HuH-7.5 (cell line): Measurements from ENCODE around the gene ANXA8L1.
"Not testable (repeated sequence)": the region's sequence is repeated elsewhere in the genome, so short reads cannot be mapped to it uniquely, and the experiment has no call there.

ENCODE experiments used
- DNase-seq: peaks from one replicate; pipeline ENCODE4 v3.0.0; 2011; ENCODE audit warnings: low spot score

ANXA8L1 gene

DNA sequence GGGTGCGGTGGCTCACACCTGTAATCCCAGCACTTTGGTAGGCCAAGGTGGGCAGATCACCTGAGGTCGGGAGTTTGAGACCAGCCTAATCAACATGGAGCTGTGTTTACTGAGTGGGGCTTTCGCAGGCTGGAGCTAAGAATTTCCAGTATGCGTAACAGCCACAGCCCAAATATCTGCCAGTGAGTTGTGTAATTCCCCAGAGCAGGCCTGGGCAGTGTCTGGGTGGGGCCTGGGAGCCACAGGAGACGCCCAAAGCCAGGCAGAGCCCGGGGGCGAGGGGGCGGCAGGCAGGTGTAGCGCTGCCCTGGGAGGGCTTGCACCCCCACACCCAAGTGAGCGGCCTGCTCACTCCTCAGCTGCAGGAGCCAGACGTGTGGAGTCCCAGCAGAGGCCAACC is at the start of gene ANXA8L1:
TSS of gene ANXA8L1 (plus strand) at position 371 of the 400 bp plus-strand sequence. CDS start 76 bp downstream, outside the sequence.
- DNase-seq = not testable (repeated sequence)

GRCh38 chr10:46326066-46326465 is 49.5 kb upstream of the ANXA8L1 start:
- no peak for DNase-seq

GRCh38 chr10:46326971-46327370 is 48.6 kb upstream of the ANXA8L1 start:
- DNase-seq = no peak

DNA sequence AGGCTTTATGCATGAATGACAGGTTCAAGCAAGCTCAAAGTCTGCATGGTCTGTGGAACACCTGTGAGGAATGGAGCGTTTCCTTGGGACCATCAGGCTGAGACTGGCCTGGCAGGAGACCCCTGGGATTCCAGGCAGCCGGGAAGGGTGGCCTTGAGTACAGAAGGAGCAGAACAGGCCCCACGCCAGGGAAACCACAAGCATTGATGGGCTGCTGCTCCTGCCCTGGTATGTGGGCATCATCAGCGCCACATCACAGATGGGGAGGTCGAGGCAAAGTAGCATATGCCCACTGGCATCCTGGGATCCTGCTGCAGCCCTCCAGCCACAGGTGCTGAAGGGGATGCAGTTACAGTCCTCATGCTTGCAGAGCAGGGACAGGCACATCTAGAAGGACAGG is 47.9 kb upstream of the ANXA8L1 start:
- DNase-seq = no peak

DNA sequence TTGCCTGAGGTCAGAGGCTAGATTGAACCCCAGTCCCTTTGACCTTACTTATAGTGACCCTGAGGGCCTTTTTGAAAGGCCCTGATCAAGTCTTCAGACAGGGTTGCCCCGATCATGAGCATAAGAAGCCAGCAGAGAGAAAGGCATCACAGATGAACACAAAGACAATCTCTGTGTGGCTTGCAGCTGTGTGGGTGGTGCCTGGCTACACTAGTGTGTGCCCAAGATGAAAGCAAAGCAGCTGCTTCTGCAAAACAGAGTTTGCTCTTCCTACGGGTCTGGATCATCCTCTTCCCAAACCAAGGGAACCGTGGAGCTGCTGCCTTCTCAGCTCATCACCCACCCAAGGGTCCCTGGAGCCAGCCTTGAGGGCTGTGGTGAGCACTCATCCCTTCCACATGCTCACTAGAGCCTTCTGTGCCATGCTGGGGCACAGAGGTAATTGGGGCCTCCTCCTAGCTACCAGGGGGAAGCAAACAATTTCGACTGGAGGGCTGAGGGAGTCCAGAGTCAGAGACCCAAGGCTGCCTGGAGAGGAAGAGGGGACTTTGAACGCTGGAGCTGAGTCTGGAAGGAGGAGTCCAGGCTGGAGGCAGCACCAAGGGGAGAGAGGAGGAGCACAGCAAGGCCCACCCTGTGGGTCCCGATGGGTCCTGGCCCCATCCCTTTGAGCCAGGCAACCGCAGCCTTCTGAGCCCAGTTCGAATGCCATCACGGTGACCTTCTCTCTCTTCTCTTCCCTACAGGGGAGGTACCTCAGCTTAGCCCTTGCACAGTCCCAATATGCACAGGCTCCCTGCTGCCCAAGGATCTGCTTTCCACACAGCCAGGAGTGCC is 46.5 kb upstream of the ANXA8L1 start:
- no peak for DNase-seq

- DNase-seq = no peak
Measured at GRCh38 chr10:46329690-46330016, 45.9 kb upstream of the ANXA8L1 start.

DNA sequence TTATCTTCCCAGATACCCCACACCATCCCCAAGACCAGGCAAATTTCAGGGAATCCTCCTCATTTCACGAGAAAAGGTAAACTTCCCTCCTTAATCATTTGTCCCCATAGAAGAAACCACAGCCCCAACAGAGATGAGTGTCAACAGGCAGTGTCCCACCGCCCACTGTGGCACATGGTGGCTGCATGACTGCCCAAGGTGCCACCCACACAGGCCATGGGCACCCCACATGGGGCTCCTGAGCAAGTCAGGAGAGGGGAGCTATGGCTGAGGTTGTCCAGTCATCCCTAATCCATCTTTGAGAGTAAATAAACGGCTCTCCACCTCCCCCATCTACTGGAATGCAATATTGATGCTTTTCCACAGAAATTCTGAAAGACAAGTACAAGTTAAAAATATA is 44.7 kb upstream of the ANXA8L1 start:
- no peak for DNase-seq

DNA sequence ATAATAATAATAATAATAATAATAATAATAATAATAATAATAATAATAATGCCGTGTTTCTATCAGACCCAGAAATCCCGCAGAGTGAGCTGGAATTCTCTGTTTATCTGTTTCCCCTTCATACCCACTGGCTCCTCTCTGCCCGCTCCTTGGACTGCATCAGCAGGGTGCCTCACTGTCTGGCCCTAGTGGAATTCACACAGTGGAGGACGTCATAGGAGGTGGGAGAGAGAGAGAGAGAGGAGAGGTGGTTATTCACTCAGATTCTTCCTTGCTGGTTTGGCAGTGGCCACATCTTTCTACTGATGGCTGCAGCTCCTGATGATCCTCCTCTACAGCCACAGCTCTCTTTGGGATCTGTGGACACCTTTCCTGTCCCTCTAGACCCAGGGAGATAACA is 10.1 kb upstream of the ANXA8L1 start:
- not testable (repeated sequence) for DNase-seq

DNA sequence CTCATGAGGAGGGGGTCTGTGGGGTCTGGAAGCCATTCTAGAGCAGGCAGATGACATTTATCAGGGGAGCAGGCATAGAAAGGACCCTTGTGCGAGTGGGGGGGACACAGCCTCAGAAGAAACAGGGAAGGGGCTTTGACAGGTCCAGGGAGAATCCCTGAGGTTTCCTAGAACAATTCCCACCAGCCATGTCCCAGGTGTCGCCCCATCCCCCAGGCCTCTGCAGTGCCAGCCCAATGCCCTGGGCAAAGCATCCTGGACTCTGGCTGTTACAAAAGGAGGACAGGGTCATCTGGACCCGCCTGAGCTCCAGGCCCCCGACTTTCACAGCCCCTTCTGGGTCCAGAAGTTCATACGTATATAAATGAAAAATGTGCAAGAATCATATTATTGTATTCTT is 8.4 kb upstream of the ANXA8L1 start:
- DNase-seq = not testable (repeated sequence)

- DNase-seq = not testable (repeated sequence)
Measured at GRCh38 chr10:46367666-46368240, 7.8 kb upstream of the ANXA8L1 start.

DNA sequence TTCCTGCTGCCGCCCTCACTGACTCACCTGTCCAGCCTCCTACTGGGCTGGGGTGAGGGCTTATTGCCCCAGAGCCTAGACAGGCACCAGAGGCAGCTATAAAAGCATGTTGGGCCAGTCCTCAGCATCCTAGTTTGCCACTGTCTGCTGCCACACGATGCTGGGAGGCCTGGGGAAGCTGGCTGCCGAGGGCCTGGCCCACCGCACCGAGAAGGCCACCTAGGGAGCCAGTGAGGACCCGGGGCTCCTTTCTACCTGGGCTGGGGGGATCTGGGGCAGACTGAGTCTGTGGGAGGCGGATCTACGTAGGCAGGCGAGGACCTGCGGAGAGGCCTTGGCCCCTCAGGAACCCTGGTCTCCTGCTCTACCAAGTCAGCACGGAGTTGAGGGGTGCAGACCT is 6.6 kb upstream of the ANXA8L1 start:
- not testable (repeated sequence) for DNase-seq

DNA sequence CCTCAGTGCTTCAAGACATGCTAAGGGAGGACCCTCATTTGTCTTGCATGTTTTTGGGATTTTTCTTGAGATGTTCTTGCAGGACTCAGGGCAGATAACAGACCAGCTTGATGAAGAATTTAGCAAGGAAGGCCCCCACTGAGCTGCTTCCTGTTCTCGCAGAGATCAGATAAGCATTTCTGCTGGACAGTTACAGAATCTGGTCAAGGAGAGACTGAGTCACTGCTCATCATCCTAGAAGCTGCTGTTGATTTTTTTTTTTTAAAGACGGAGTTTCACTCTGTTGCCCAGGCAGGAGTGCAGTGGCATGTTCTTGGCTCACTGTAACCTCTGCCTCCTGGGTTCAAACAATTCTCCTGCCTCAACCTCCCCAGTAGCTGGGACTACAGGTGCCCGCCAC is 1.2 kb upstream of the ANXA8L1 start:
- not testable (repeated sequence) for DNase-seq

- not testable (repeated sequence) for DNase-seq
Measured at GRCh38 chr10:46377022-46377421, 1.4 kb downstream of the ANXA8L1 start.

DNA sequence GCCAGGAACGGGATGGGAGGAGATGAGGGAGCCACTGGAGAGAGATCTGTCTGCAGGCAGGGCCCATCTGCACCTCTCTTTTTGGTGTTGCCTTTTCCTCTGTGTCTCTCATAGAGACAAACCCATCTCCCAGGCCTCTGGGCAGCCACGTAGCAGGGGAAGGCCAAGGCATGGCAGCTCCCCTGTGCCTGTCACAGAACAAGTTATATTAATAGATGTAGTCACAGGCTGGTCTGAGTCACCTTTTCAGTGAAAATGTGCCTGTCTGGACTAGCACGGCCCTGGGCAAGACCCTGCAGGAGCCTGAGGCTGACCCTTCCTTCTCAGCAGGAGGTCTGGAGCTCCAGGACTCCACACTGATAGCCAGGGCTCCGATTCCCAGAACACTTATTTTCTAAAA is 2.1 kb downstream of the ANXA8L1 start:
- not testable (repeated sequence) for DNase-seq

- not testable (repeated sequence) for DNase-seq
Measured at GRCh38 chr10:46378108-46378507, 2.5 kb downstream of the ANXA8L1 start.

DNA sequence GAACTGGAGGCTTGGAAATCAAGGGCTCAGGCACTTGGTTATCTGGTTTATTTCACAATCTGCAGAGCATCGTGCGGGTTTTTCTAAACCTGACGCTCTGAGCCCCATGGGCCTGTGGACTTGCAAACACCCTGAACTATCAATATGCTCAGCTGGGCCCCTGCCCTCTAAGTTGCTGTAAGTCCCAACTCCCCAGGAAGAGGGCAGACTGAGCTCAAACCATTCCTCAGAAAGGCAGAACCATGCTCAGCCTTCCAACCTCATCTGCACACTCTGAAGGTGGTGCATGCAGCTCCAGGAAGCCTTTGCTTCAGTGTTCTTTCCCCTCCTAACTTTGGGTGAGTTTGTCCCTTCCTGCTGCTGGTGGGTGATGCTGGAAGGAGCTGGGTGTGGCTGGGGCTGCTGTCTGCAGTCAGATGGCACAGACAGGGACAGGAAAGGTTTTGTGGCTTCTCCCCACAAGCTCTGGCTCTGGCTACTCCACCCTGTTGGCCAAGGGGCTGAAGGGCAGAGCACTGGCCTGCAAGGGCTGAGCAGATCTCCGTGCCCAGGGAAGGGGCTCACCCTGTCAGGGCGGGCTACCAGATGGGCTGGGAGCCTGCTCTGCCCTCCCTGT is 3.8 kb downstream of the ANXA8L1 start:
- DNase-seq = not testable (repeated sequence)

- DNase-seq = not testable (repeated sequence)
Measured at GRCh38 chr10:46385858-46386257, 10.3 kb downstream of the ANXA8L1 start.

- not testable (repeated sequence) for DNase-seq
Measured at GRCh38 chr10:46386694-46387093, 11.1 kb downstream of the ANXA8L1 start.

DNA sequence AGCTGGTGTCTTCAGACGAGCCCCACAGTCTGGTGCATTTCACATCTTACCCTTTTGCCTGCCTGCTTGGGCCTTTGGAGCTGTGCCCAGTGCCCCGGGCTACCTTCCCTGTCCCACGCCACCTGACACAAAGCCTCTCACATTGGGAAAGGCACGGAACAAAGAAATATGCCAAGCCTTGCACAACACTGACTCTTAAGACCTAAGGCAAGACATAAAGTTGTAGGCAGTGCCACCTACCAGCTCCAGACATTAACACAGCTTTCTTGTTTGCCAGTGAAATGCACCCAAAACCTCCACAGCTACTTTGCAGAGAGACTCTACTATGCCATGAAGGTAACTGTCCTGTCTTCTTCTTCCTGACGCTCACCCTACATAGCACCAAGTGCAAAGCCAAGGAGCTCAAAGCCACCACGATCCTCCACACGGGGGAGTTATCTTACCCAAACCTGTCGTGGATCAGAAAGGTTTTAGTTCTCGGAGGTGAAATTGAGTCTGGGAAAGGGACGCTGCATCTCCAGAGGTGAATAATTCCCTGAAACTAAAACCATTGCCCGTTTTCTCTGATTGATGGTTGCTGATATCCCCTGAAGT is 11.8 kb downstream of the ANXA8L1 start:
- not testable (repeated sequence) for DNase-seq

- not testable (repeated sequence) for DNase-seq
Measured at GRCh38 chr10:46391422-46391821, 15.8 kb downstream of the ANXA8L1 start.

GRCh38 chr10:46396441-46397279 is 21.1 kb downstream of the ANXA8L1 start:
- peak; percentile 42 for DNase-seq

- DNase-seq = not testable (repeated sequence)
Measured at GRCh38 chr10:46397767-46398166, 22.2 kb downstream of the ANXA8L1 start.
